Endothelial cell of umbilical vein (primary cell): ENCODE results near the gene CALU. TPM values are rescaled to one million over a fixed set of nuclear protein-coding genes. Genes with fewer than 3 reads are reported as not detected.

Experiments
- BruUV-seq: library from RNA; stranded (reverse); fragments of 400-500 nt; replicated peaks from 2 replicates; lab custom pipeline; 2021; lab: Mats Ljungman, UMichigan
- CTCF ChIA-PET: fragments of 300-600, 350-600 bp; sonication (Branson Sonifier 250); formaldehyde crosslinking; loops from one replicate; lab custom pipeline; 2021; ENCODE audit warnings: antibody characterized with exemption, inconsistent platforms; lab: Charles Lee
- POLR2A ChIA-PET: fragments of 300-600, 350-600 bp; sonication (Branson Sonifier 250); formaldehyde crosslinking; loops from one replicate; lab custom pipeline; 2021; ENCODE audit warnings: antibody characterized with exemption, inconsistent platforms; lab: Charles Lee
- DNase-seq: peaks from one replicate; pipeline ENCODE4 v3.0.0-alpha.2; 2011; ENCODE audit warnings: low read depth, low spot score
- FAIRE-seq: peaks from 2 replicates; lab custom pipeline; 2011; peaks lifted over from hg19 to GRCh38; lab: Jason Lieb, UNC
- H2AFZ ChIP-seq: 2 replicates; pipeline ENCODE4 v1.6.0; 2012; ENCODE audit warnings: low read depth, low read length, control low read depth, inconsistent platforms
- H3K27ac ChIP-seq: 2 replicates; pipeline ENCODE4 v1.5.1; 2011; ENCODE audit warnings: low read depth, mild to moderate bottlenecking, control low read depth, low read length, moderate library complexity; ENCODE audit not compliant: insufficient read depth
- H3K27me3 ChIP-seq, 2 experiments: 2 replicates each; pipeline versions ENCODE4 v1.6.0 to v1.6.1; 2011; ENCODE audit warnings: low read length in 2 of 2, mixed read lengths in 1 of 2; ENCODE audit not compliant: control insufficient read depth in 2 of 2, insufficient read depth in 2 of 2
- H3K36me3 ChIP-seq, 2 experiments: 2 replicates in 1 of 2; 3 replicates in 1 of 2; pipeline ENCODE4 v1.5.1; 2011; ENCODE audit warnings: low read length in 2 of 2, mild to moderate bottlenecking in 1 of 2, moderate library complexity in 1 of 2; ENCODE audit not compliant: control insufficient read depth in 2 of 2, insufficient read depth in 2 of 2; ENCODE audit errors: extremely low read depth in 1 of 2
- H3K4me1 ChIP-seq: 3 replicates; pipeline ENCODE4 v1.5.1; 2011; ENCODE audit warnings: mild to moderate bottlenecking, low read length; ENCODE audit not compliant: control insufficient read depth, insufficient read depth; ENCODE audit errors: extremely low read depth
- H3K4me2 ChIP-seq: 2 replicates; pipeline ENCODE4 v1.6.1; 2011; ENCODE audit warnings: low read length, control low read depth, mixed read lengths; ENCODE audit not compliant: insufficient read depth
- H3K4me3 ChIP-seq, 3 experiments: fragments of 200-600 bp in 1 of 3; sonication (generic), shearing (Covaris generic) in 1 of 3; replicated peaks in 1 of 3; 2 replicates each; pipeline ENCODE4 v1.5.1; 2011 to 2016; ENCODE audit warnings: control low read depth in 3 of 3, low read length in 3 of 3, mild to moderate bottlenecking in 2 of 3, inconsistent platforms in 1 of 3, low read depth in 1 of 3, moderate library complexity in 1 of 3; ENCODE audit not compliant: insufficient read depth in 1 of 3
- H3K79me2 ChIP-seq: 2 replicates; pipeline ENCODE4 v1.6.0; 2012; ENCODE audit warnings: low read length, inconsistent platforms; ENCODE audit not compliant: control insufficient read depth, insufficient read depth
- H3K9ac ChIP-seq: replicated peaks from 2 replicates; pipeline ENCODE3; 2011; ENCODE audit warnings: low read length, control low read depth; ENCODE audit not compliant: insufficient read depth; ENCODE audit errors: extremely low read depth
- H3K9me1 ChIP-seq: replicated peaks from 3 replicates; pipeline ENCODE4 v1.6.0; 2011; ENCODE audit warnings: mild to moderate bottlenecking, low read length; ENCODE audit not compliant: control insufficient read depth, insufficient read depth; ENCODE audit errors: extremely low read depth
- H3K9me3 ChIP-seq: replicated peaks from 2 replicates; pipeline ENCODE4 v1.5.1; 2012; ENCODE audit warnings: low read length, inconsistent platforms; ENCODE audit not compliant: control insufficient read depth, insufficient read depth
- H4K20me1 ChIP-seq: replicated peaks from 2 replicates; pipeline ENCODE3; 2011; ENCODE audit warnings: mild to moderate bottlenecking, low read length; ENCODE audit not compliant: control insufficient read depth, insufficient read depth; ENCODE audit errors: extremely low read depth
- FOS ChIP-seq: IDR thresholded peaks from 2 replicates; pipeline ENCODE4 v1.6.1; 2011; ENCODE audit warnings: mild to moderate bottlenecking, low read length, moderate library complexity, borderline replicate concordance; ENCODE audit not compliant: insufficient read depth
- MYC ChIP-seq: IDR thresholded peaks from one replicate; pipeline ENCODE4 v1.6.1; 2011; ENCODE audit warnings: mild to moderate bottlenecking, low read depth, low read length
- dilution Hi-C: fragments of 300-500 bp; cut with MboI; formaldehyde crosslinking; loops from one replicate; pipeline ENCODE4 v1.15.0; 2019; ENCODE audit warnings: low sequenced_read_pairs; ENCODE audit not compliant: extremely low pct_ligation_motif_present
- intact Hi-C: fragments of 100-400 bp; cut with micrococcal nuclease; formaldehyde crosslinking; loops from one replicate; pipeline ENCODE4 v1.10.0; 2022
- polyA plus RNA-seq, 4 experiments: library from polyadenylated mRNA; depleted of rRNA in 3 of 4; stranded (reverse) in 3 of 4; unstranded in 1 of 4; fragments of >200 nt; gene quantifications; 2 replicates each; pipeline versions ENCODE4 v1.2.1 to v1.2.3, GENCODE V29; 2011 to 2012; ENCODE audit warnings: missing spikeins in 1 of 4
- total RNA-seq: library from RNA; stranded (reverse); gene quantifications from 2 replicates; pipeline ENCODE4 v1.2.3, GENCODE V29; 2021
- TF ChIP-seq, protein P1 (sequence below), 2 donors: IDR thresholded peaks; 1 replicate in 1 of 2; 2 replicates in 1 of 2; pipeline ENCODE4 v1.5.1; 2011; ENCODE audit warnings: low read length in 2 of 2, mild to moderate bottlenecking in 2 of 2, moderate library complexity in 2 of 2, control low read depth in 1 of 2, inconsistent platforms in 1 of 2, low read depth in 1 of 2; ENCODE audit not compliant: insufficient read depth in 1 of 2; ENCODE audit errors: extremely low read depth in 1 of 2
- TF ChIP-seq, protein P2 (sequence below): IDR thresholded peaks from 2 replicates; pipeline ENCODE4 v1.6.1; 2011; ENCODE audit not compliant: insufficient read depth, insufficient read length

The CALU gene
- total and polyA plus RNA-seq, 2 donors (not counting 3 experiments of a cell fraction or from before 2014, with no cell fraction given), result 135 to 257 TPM

GRCh38 chr7:128758553-128758952 lies 19.4 kb downstream of the CALU start:
- Histone ChIP-seq H3K4me3 (no peak overlapping the region), H4K20me1 (peaks cover 6% of the 10 kb centered on the region), H3K27ac (no peak overlapping the region), H3K79me2 (peaks cover 24% of the 10 kb centered on the region), H3K4me2 (no peak overlapping the region), H3K36me3 (peaks cover 19 to 29% of the 10 kb centered on the region in 2 experiments), H3K9me3 (no peaks in the 10 kb centered on the region), H3K4me1 (no peaks in the 10 kb centered on the region), H2AFZ (no peak overlapping the region), H3K9me1 (peaks cover 2% of the 10 kb centered on the region), H3K9ac (no peak overlapping the region), H3K27me3 (no peaks in the 10 kb centered on the region)
- no peak for FAIRE-seq
- dilution Hi-C loops (no loop called here), intact Hi-C loops (no loop called here)
- DNase-seq, result no peak
- ChIA-PET POLR2A (no interaction called here), CTCF (no interaction called here)
- no TSS peak for BruUV-seq
- TF ChIP-seq, protein P1, sequence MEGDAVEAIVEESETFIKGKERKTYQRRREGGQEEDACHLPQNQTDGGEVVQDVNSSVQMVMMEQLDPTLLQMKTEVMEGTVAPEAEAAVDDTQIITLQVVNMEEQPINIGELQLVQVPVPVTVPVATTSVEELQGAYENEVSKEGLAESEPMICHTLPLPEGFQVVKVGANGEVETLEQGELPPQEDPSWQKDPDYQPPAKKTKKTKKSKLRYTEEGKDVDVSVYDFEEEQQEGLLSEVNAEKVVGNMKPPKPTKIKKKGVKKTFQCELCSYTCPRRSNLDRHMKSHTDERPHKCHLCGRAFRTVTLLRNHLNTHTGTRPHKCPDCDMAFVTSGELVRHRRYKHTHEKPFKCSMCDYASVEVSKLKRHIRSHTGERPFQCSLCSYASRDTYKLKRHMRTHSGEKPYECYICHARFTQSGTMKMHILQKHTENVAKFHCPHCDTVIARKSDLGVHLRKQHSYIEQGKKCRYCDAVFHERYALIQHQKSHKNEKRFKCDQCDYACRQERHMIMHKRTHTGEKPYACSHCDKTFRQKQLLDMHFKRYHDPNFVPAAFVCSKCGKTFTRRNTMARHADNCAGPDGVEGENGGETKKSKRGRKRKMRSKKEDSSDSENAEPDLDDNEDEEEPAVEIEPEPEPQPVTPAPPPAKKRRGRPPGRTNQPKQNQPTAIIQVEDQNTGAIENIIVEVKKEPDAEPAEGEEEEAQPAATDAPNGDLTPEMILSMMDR (IDR thresholded peaks at IDR 0.05; ENCODE audit: extremely low read depth in 1 of 2, insufficient read depth in 1 of 2, low read depth in 1 of 2, low read length in 2 of 2), result no peak
- TF ChIP-seq, protein P2, sequence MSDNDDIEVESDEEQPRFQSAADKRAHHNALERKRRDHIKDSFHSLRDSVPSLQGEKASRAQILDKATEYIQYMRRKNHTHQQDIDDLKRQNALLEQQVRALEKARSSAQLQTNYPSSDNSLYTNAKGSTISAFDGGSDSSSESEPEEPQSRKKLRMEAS, result no peak
- TF ChIP-seq MYC, result no peak

- DNase-seq (no peak), FAIRE-seq (no peak)
- CTCF ChIA-PET, result no interaction called here
- POLR2A ChIA-PET, result no interaction called here
- no peaks in the 10 kb centered on the region for H3K27me3 ChIP-seq
- no TSS peak for BruUV-seq
- no peak overlapping the region for H3K4me3 ChIP-seq
- H3K9me1 ChIP-seq, result peaks cover 2% of the 10 kb centered on the region
- peaks cover 17% of the 10 kb centered on the region for H3K79me2 ChIP-seq
- dilution Hi-C loops (no loop called here), intact Hi-C loops (no loop called here)
- no peaks in the 10 kb centered on the region for H3K9me3 ChIP-seq
- no peak overlapping the region for H3K9ac ChIP-seq
- peaks cover 6% of the 10 kb centered on the region for H4K20me1 ChIP-seq
- no peaks in the 10 kb centered on the region for H3K4me1 ChIP-seq
- no peak overlapping the region for H2AFZ ChIP-seq
- TF ChIP-seq MYC, result no peak
- TF ChIP-seq FOS, result no peak
- TF ChIP-seq, protein P2, result no peak
- peaks cover 16 to 25% of the 10 kb centered on the region in 2 experiments for H3K36me3 ChIP-seq
- no peak overlapping the region for H3K4me2 ChIP-seq
- no peak overlapping the region for H3K27ac ChIP-seq
Observed at GRCh38 chr7:128759242-128759641, 20.1 kb downstream of the CALU start.
